ENCODE measurements around the gene CCDC136. TPM values are rescaled to one million over a fixed set of nuclear protein-coding genes. Genes with fewer than 3 reads are reported as not detected.

The CCDC136 gene
- total and polyA plus RNA-seq, 4 experiments from 2014 or later: 3.4 to 20.4 (median 18.3) TPM; not detected in 1

DNA sequence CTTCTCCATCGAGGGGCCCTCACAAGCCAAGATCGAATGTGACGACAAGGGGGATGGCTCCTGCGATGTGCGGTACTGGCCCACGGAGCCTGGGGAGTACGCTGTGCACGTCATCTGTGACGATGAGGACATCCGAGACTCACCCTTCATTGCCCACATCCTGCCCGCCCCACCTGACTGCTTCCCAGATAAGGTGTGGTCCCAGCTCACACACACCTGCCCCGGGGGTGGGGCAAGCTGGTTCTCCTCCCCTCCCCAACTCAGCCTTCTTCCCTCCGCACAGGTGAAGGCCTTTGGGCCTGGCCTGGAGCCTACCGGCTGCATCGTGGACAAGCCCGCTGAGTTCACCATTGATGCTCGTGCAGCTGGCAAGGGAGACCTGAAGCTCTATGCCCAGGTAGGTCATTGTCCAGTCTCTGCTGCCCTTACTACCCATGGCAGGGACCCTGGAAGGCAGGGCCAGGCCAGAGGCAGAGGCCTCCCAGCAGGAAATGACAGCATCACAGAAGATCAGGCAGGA lies 49.5 kb downstream of the CCDC136 start:
- no peaks in the 10 kb centered on the region for H3K27me3 ChIP-seq (ENCODE audit: insufficient read depth, low read length)
- DNase-seq: peak in 4 of 5 donors; percentile 13 to 41 (median 32)
- Mint-ChIP-seq H3K27me3 (no peaks in the 10 kb centered on the region), H3K4me1 (peaks cover 0 to 4% (median 0%) of the 10 kb centered on the region in 4 donors), H3K9me3 (no peaks in the 10 kb centered on the region), H3K27ac (peak overlapping the region in 2 of 7 donors; percentile 17 to 29), H3K36me3 (no peaks in the 10 kb centered on the region), H3K4me3 (no peak overlapping the region)
- no peaks in the 10 kb centered on the region for H3K9me3 ChIP-seq (ENCODE audit: control insufficient read depth in 1 of 2, low read length in 2 of 2)
- no peaks in the 10 kb centered on the region for H3K36me3 ChIP-seq (ENCODE audit: insufficient read depth, low read length)
- H3K27ac ChIP-seq (ENCODE audit: low read depth, low read length): no peak overlapping the region
- H3K4me1 ChIP-seq (ENCODE audit: insufficient read depth, low read length): no peaks in the 10 kb centered on the region
- POLR2A ChIA-PET (ENCODE audit: partially characterized antibody): no interaction called here
- intact Hi-C loops (cut with micrococcal nuclease): no loop called here
- H3K4me3 ChIP-seq (ENCODE audit: low read length in 2 of 2): no peak overlapping the region
- CTCF ChIA-PET (ENCODE audit: partially characterized antibody): interaction anchor here (0.9 to 5.2 kb wide), 4 partner anchors 9 to 41 kb away, joined by 3 to 68 read pairs (median 3); no protein-coding TSS in a partner anchor

DNA sequence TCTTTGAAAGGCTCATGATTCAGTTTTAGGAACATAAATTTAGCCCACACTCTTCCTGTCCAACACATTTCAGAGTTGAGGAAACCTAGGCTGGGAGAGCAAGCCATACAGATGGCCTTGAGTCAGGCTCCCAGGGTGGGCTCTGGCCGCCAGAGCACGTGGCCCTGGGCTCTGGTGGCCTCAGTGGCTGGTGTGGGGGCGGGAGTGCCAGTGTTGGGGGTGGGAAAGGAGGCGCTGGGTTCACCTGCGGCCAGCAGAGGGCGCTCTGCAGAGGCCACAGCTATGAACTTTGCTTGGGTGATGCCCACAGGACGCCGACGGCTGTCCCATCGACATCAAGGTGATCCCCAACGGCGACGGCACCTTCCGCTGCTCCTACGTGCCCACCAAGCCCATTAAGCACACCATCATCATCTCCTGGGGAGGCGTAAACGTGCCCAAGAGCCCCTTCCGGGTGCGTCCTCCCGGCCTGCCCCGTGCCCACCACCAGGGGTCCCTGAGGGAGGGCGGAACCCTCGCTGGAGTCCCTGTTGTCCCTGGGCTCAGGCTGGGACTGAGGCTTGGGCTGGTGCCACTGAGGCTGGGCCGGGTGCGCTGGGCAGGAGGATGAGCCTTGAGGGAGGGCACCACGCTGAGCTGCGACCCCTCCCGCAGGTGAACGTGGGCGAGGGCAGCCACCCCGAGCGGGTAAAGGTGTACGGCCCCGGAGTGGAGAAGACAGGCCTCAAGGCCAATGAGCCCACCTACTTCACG lies 50.3 kb downstream of the CCDC136 start:
- Histone ChIP-seq H3K27ac (ENCODE audit: low read depth, low read length) (no peak overlapping the region), H3K36me3 (ENCODE audit: insufficient read depth, low read length) (no peaks in the 10 kb centered on the region), H3K9me3 (ENCODE audit: control insufficient read depth in 1 of 2, low read length in 2 of 2) (no peaks in the 10 kb centered on the region), H3K4me1 (ENCODE audit: insufficient read depth, low read length) (no peaks in the 10 kb centered on the region), H3K27me3 (ENCODE audit: insufficient read depth, low read length) (no peaks in the 10 kb centered on the region), H3K4me3 (ENCODE audit: low read length in 2 of 2) (no peak overlapping the region)
- peak overlapping the region in 1 of 7 donors; percentile 37 for H3K27ac Mint-ChIP-seq
- peak in 4 of 5 donors; percentile 47 to 58 (median 50) for DNase-seq
- H3K27me3 Mint-ChIP-seq: no peaks in the 10 kb centered on the region
- H3K36me3 Mint-ChIP-seq: no peaks in the 10 kb centered on the region
- peaks cover 0 to 4% (median 0%) of the 10 kb centered on the region in 4 donors for H3K4me1 Mint-ChIP-seq
- H3K4me3 Mint-ChIP-seq: no peak overlapping the region
- CTCF ChIA-PET (ENCODE audit: partially characterized antibody): interaction anchor here (1.0 to 5.2 kb wide), 5 partner anchors 11 to 274 kb away, joined by 3 to 68 read pairs (median 3); no protein-coding TSS in a partner anchor
- intact Hi-C loops (cut with micrococcal nuclease): loop anchor here (1.0 kb wide), 2 partner anchors 20 to 41 kb away; partner anchors contain the start of gene ATP6V1F
- no peaks in the 10 kb centered on the region for H3K9me3 Mint-ChIP-seq
- POLR2A ChIA-PET (ENCODE audit: partially characterized antibody): interaction anchor here (1.4 kb wide), 1 partner anchor 42 kb away, joined by 4 read pairs; no protein-coding TSS in a partner anchor

DNA sequence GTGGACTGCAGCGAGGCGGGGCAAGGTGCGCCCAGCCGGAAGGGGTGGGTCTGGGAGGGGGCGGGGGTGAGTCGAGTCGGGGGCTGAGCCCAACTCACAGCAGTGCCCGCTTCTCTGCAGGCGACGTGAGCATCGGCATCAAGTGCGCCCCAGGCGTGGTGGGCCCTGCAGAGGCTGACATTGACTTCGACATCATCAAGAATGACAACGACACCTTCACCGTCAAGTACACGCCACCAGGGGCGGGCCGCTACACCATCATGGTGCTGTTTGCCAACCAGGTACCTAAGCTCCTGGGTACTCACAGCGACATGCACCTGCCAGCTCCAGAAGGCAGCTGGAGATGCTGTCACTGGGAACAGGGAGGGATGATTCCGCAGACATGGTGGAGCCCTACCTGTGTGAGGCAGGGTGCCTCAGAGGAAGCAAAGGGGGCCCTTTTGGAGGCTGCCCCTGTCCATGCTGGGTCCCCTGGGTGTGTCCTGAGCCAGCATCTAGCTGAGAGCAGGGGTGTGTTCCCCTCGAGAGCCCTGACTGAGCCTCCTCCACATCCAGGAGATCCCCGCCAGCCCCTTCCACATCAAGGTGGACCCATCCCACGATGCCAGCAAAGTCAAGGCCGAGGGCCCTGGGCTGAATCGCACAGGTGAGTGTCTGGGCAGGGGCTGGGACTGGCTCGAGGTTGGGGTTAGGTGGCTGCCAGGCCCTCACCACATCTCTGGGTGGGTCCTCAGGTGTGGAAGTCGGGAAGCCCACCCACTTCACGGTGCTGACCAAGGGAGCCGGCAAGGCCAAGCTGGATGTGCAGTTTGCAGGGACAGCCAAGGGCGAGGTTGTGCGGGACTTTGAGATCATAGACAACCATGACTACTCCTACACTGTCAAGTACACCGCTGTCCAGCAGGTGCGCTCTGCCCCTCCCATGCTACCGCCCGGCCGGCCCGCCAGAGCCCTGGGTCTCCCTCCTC lies 51.2 kb downstream of the CCDC136 start:
- Mint-ChIP-seq H3K9me3 (no peaks in the 10 kb centered on the region), H3K36me3 (no peaks in the 10 kb centered on the region)
- POLR2A ChIA-PET (ENCODE audit: partially characterized antibody): interaction anchor here (1.4 kb wide), 1 partner anchor 41 kb away, joined by 4 read pairs; no protein-coding TSS in a partner anchor

DNA sequence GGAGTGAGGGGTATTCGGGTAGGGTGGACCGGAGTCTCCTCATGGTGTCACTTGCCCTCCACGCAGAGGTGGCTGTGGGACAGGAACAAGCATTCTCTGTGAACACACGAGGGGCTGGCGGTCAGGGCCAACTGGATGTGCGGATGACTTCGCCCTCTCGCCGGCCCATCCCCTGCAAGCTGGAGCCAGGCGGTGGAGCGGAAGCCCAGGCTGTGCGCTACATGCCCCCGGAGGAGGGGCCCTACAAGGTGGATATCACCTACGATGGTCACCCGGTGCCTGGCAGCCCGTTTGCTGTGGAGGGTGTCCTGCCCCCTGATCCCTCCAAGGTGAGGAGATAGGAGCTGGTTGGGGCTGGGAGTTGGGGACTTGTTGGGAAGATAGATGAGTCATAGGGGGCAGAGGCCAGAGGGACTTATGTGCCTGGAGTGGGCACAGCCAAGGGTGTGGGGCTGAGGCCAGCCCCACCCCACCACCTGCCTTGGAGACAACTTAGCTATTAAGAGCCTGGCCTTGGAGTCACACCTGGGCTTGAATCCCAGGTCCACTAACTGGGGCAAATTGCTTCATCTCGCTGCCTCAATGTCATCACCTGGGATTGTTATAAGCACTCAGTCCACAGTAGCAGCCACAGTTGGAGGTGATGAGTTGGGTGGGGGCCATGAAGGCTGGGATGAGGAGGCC lies 52.3 kb downstream of the CCDC136 start:
- Mint-ChIP-seq H3K27ac (peak overlapping the region in 1 of 7 donors; percentile 10), H3K36me3 (no peaks in the 10 kb centered on the region), H3K4me1 (peaks cover 0 to 4% (median 0%) of the 10 kb centered on the region in 4 donors), H3K27me3 (no peaks in the 10 kb centered on the region), H3K4me3 (no peak overlapping the region), H3K9me3 (no peaks in the 10 kb centered on the region)
- Histone ChIP-seq H3K27me3 (ENCODE audit: insufficient read depth, low read length) (no peaks in the 10 kb centered on the region), H3K9me3 (ENCODE audit: control insufficient read depth in 1 of 2, low read length in 2 of 2) (no peaks in the 10 kb centered on the region), H3K27ac (ENCODE audit: low read depth, low read length) (no peak overlapping the region), H3K4me1 (ENCODE audit: insufficient read depth, low read length) (no peaks in the 10 kb centered on the region), H3K36me3 (ENCODE audit: insufficient read depth, low read length) (no peaks in the 10 kb centered on the region), H3K4me3 (ENCODE audit: low read length in 2 of 2) (no peak overlapping the region)
- intact Hi-C loops (cut with micrococcal nuclease): no loop called here
- no peak for DNase-seq
- CTCF ChIA-PET (ENCODE audit: partially characterized antibody): interaction anchor here (0.8 to 5.2 kb wide), 4 partner anchors 16 to 105 kb away, joined by 3 to 68 read pairs (median 4); partner anchors contain the start of gene CALU
- POLR2A ChIA-PET (ENCODE audit: partially characterized antibody): no interaction called here

More for the DNA sequence above, 51.2 kb downstream of the CCDC136 start:
- H3K36me3 ChIP-seq (ENCODE audit: insufficient read depth, low read length): no peaks in the 10 kb centered on the region
- no peak overlapping the region for H3K4me3 ChIP-seq (ENCODE audit: low read length in 2 of 2)
- Mint-ChIP-seq H3K27me3 (no peaks in the 10 kb centered on the region), H3K4me3 (no peak overlapping the region), H3K4me1 (peaks cover 0 to 4% (median 0%) of the 10 kb centered on the region in 4 donors), H3K27ac (no peak overlapping the region)
- no peak for DNase-seq
- CTCF ChIA-PET (ENCODE audit: partially characterized antibody): interaction anchor here (1.0 to 5.2 kb wide), 6 partner anchors 11 to 104 kb away, joined by 3 to 68 read pairs (median 4); partner anchors contain the start of gene CALU
- H3K9me3 ChIP-seq (ENCODE audit: control insufficient read depth in 1 of 2, low read length in 2 of 2): no peaks in the 10 kb centered on the region
- intact Hi-C loops (cut with micrococcal nuclease): loop anchor here (1.0 kb wide), 2 partner anchors 19 to 40 kb away; partner anchors contain the start of gene ATP6V1F
- no peaks in the 10 kb centered on the region for H3K4me1 ChIP-seq (ENCODE audit: insufficient read depth, low read length)
- H3K27me3 ChIP-seq (ENCODE audit: insufficient read depth, low read length): no peaks in the 10 kb centered on the region
- H3K27ac ChIP-seq (ENCODE audit: low read depth, low read length): no peak overlapping the region

DNA sequence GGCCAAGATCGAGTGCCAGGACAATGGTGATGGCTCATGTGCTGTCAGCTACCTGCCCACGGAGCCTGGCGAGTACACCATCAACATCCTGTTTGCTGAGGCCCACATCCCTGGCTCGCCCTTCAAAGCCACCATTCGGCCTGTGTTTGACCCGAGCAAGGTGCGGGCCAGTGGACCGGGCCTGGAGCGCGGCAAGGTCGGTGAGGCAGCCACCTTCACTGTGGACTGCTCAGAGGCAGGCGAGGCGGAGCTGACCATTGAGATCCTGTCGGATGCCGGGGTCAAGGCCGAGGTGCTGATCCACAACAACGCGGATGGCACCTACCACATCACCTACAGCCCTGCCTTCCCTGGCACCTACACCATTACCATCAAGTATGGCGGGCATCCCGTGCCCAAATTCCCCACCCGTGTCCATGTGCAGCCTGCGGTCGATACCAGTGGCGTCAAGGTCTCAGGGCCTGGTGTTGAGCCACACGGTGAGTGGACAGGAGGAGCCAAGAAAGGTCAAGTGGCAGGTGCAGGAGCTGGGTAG lies 53.1 kb downstream of the CCDC136 start:
- Mint-ChIP-seq H3K9me3 (no peaks in the 10 kb centered on the region), H3K4me1 (peaks cover 0 to 4% (median 0%) of the 10 kb centered on the region in 4 donors), H3K27ac (no peak overlapping the region), H3K4me3 (no peak overlapping the region), H3K36me3 (no peaks in the 10 kb centered on the region), H3K27me3 (no peaks in the 10 kb centered on the region)
- no peaks in the 10 kb centered on the region for H3K36me3 ChIP-seq (ENCODE audit: insufficient read depth, low read length)
- CTCF ChIA-PET (ENCODE audit: partially characterized antibody): interaction anchor here (0.8 to 1.1 kb wide), 2 partner anchors 9 to 27 kb away, joined by 3 to 4 read pairs; no protein-coding TSS in a partner anchor
- no peak overlapping the region for H3K27ac ChIP-seq (ENCODE audit: low read depth, low read length)
- H3K4me3 ChIP-seq (ENCODE audit: low read length in 2 of 2): no peak overlapping the region
- H3K9me3 ChIP-seq (ENCODE audit: control insufficient read depth in 1 of 2, low read length in 2 of 2): no peaks in the 10 kb centered on the region
- intact Hi-C loops (cut with micrococcal nuclease): no loop called here
- H3K4me1 ChIP-seq (ENCODE audit: insufficient read depth, low read length): no peaks in the 10 kb centered on the region
- POLR2A ChIA-PET (ENCODE audit: partially characterized antibody): no interaction called here
- no peaks in the 10 kb centered on the region for H3K27me3 ChIP-seq (ENCODE audit: insufficient read depth, low read length)
- no peak for DNase-seq

DNA sequence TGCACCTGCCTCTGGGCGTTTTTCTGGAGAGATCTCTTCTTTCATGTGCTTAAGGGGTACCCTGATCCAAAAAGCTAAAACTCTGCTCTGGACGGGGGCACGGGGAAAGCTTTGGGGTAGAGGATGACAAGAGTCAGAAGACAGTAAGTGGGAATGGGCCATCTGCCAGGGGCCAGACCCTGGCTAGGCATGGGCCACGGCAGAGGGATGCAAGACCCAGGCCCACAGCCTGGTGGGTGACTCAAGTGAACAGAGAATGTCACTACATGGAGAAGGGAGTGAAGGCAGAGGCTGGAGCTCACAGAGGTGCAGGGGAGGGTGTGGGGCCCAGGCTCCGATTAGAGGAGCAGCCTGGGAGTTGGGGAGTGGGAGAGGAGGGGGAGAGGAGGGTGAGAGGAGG lies 53.7 kb downstream of the CCDC136 start:
- Mint-ChIP-seq H3K36me3 (no peaks in the 10 kb centered on the region), H3K27me3 (no peaks in the 10 kb centered on the region), H3K9me3 (no peaks in the 10 kb centered on the region), H3K4me1 (peaks cover 0 to 4% (median 0%) of the 10 kb centered on the region in 4 donors), H3K4me3 (no peak overlapping the region), H3K27ac (no peak overlapping the region)
- Histone ChIP-seq H3K9me3 (ENCODE audit: control insufficient read depth in 1 of 2, low read length in 2 of 2) (no peaks in the 10 kb centered on the region), H3K27me3 (ENCODE audit: insufficient read depth, low read length) (no peaks in the 10 kb centered on the region), H3K4me1 (ENCODE audit: insufficient read depth, low read length) (no peaks in the 10 kb centered on the region), H3K4me3 (ENCODE audit: low read length in 2 of 2) (no peak overlapping the region), H3K36me3 (ENCODE audit: insufficient read depth, low read length) (no peaks in the 10 kb centered on the region), H3K27ac (ENCODE audit: low read depth, low read length) (no peak overlapping the region)
- POLR2A ChIA-PET (ENCODE audit: partially characterized antibody): no interaction called here
- CTCF ChIA-PET (ENCODE audit: partially characterized antibody): interaction anchor here (1.1 kb wide), 1 partner anchor 10 kb away, joined by 4 read pairs; no protein-coding TSS in a partner anchor
- intact Hi-C loops (cut with micrococcal nuclease): no loop called here
- DNase-seq: no peak

All from CD4-positive, alpha-beta memory T cell (primary cell).